ENCODE measurements around the gene PDIA5.

PDIA5 gene

DNA sequence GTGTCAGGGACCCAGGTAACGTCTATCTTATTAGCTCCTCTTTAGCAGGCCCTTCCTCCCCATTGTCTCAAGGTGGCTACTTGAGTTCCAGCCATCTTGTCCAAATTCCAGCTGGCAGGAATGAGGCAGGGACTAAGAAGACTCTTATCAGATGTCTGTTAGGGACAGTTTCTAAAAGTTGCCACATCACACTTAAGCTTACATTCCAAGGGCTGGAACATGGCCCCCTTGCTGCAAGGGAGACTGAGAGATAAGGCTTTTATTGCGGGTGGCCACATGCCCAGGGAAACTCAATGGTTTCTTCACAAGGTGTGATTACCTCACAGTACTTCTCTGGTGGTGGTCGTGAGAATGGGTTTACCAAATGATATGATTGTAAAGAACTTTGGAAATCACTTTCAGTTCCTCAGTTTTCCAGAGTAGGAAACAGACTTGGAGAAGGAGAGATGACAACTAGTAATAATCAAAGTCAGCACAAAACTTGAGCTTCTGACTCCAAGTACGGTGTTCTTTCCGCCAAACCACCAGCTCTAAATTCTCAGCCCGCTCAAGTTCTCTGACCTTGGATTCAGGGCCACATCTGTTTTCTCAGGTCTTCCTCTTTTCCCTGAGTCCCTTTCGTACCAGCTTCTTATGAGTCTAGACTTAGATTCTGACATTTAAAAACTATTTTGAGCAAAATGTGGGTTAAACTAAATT lies 14.2 kb downstream of the PDIA5 start:
- no peak for TF ChIP-seq CTCF (IDR thresholded peaks at IDR 0.05; ENCODE audit: extremely low read depth, missing control alignments)
- DNase-seq (ENCODE audit: low spot score): no peak

GRCh38 chr3:123081718-123082369 lies 15.0 kb downstream of the PDIA5 start:
- DNase-seq (ENCODE audit: low spot score): no peak
- TF ChIP-seq CTCF (IDR thresholded peaks at IDR 0.05; ENCODE audit: extremely low read depth, missing control alignments): no peak

- no peak for TF ChIP-seq CTCF (IDR thresholded peaks at IDR 0.05; ENCODE audit: extremely low read depth, missing control alignments)
- peak; percentile 53 for DNase-seq (ENCODE audit: low spot score)
Measured at GRCh38 chr3:123082370-123083065, 15.7 kb downstream of the PDIA5 start.

DNA sequence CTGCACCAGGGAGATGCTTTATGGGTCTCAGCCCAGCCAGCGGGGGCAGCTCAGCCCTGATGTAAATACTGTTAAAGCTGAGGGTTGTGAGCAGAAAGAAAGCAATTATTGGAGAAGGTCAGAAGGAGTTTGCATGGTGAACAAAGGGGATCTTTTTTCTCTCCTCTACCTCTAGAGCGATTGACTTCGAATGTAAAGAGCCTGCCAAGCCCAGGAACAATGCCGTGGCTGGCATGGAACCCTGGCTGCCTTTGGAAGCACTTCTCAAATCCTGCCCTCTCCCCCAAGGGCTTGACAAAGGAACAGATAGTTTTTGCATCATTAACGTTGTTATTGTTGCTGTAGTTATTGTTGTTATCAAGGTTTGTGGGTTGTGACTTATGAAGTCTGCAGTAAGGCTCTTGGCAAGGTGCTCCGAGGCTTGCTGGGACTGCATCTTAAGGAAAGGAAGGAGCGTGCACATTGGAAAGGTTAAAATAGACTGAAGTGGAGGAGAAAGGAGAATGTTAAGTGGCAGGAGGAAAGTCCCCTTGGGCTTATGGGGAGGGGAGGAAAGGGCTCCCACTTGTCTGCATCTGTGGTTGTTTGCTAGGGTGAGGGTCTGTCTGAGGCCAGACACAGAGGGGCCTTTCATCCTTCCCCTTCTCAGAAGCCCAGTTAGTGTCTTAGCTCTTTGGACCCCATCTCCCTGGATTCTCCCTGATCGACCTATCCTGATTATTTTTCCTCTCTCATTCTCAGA lies 16.7 kb downstream of the PDIA5 start:
- DNase-seq (ENCODE audit: low spot score): no peak
- TF ChIP-seq CTCF (IDR thresholded peaks at IDR 0.05; ENCODE audit: extremely low read depth, missing control alignments): no peak

GRCh38 chr3:123084192-123084591 lies 17.4 kb downstream of the PDIA5 start:
- no peak for DNase-seq (ENCODE audit: low spot score)
- no peak for TF ChIP-seq CTCF (IDR thresholded peaks at IDR 0.05; ENCODE audit: extremely low read depth, missing control alignments)

- DNase-seq (ENCODE audit: low spot score): no peak
- TF ChIP-seq CTCF (IDR thresholded peaks at IDR 0.05; ENCODE audit: extremely low read depth, missing control alignments): no peak
Measured at GRCh38 chr3:123084738-123085237, 18.0 kb downstream of the PDIA5 start.

All from GM20000 (cell line).